ES-I3 (cell line): ENCODE data around the gene PHF5A.

Experiments used
- H3K36me3 ChIP-seq: 2 replicates; pipeline ENCODE4 v1.6.1; 2013; ENCODE audit warnings: mild to moderate bottlenecking, low read length, control low read depth, moderate library complexity; ENCODE audit not compliant: insufficient read depth
- H3K4me1 ChIP-seq: 2 replicates; pipeline ENCODE4 v1.6.1; 2013; ENCODE audit warnings: mild to moderate bottlenecking, control low read depth, low read length; ENCODE audit not compliant: insufficient read depth
- H3K9ac ChIP-seq: 2 replicates; pipeline ENCODE4 v1.6.1; 2013; ENCODE audit warnings: low read depth, mild to moderate bottlenecking, low read length, moderate library complexity
- H3K9me3 ChIP-seq: 2 replicates; pipeline ENCODE4 v1.6.1; 2013; ENCODE audit warnings: mild to moderate bottlenecking, low read length, moderate library complexity; ENCODE audit not compliant: control insufficient read depth, insufficient read depth

The PHF5A gene

GRCh38 chr22:41429232-41429950 lies 39.1 kb downstream of the PHF5A start:
- no peaks in the 10 kb centered on the region for H3K9me3 ChIP-seq
- H3K4me1 ChIP-seq: peaks cover 5% of the 10 kb centered on the region; the same call in 1 of the 2 replicates
- no peaks in the 10 kb centered on the region for H3K36me3 ChIP-seq
- no peak overlapping the region for H3K9ac ChIP-seq

- H3K9ac ChIP-seq: no peak overlapping the region
- H3K9me3 ChIP-seq: no peaks in the 10 kb centered on the region
- peaks cover 5% of the 10 kb centered on the region; the same call in 1 of the 2 replicates for H3K4me1 ChIP-seq
- no peaks in the 10 kb centered on the region for H3K36me3 ChIP-seq
These were observed 42.7 kb downstream of the PHF5A start for GRCh38 chr22:41425660-41426365.

GRCh38 chr22:41418717-41419116 lies 49.8 kb downstream of the PHF5A start:
- Histone ChIP-seq H3K4me1 (no peaks in the 10 kb centered on the region), H3K36me3 (no peaks in the 10 kb centered on the region), H3K9me3 (no peaks in the 10 kb centered on the region), H3K9ac (no peak overlapping the region)

- H3K9me3 ChIP-seq: no peaks in the 10 kb centered on the region
- H3K4me1 ChIP-seq: no peaks in the 10 kb centered on the region
- H3K36me3 ChIP-seq: no peaks in the 10 kb centered on the region
- H3K9ac ChIP-seq: no peak overlapping the region
These were observed 50.7 kb downstream of the PHF5A start for GRCh38 chr22:41417622-41418390.

- Histone ChIP-seq H3K9ac (no peak overlapping the region), H3K4me1 (no peaks in the 10 kb centered on the region; the same call in 1 of the 2 replicates), H3K9me3 (no peaks in the 10 kb centered on the region), H3K36me3 (no peaks in the 10 kb centered on the region)
These were observed 52.9 kb downstream of the PHF5A start for GRCh38 chr22:41415554-41415953.

GRCh38 chr22:41411021-41411851 lies 57.3 kb downstream of the PHF5A start:
- H3K9ac ChIP-seq: no peak overlapping the region
- H3K36me3 ChIP-seq: no peaks in the 10 kb centered on the region
- H3K9me3 ChIP-seq: no peaks in the 10 kb centered on the region
- no peaks in the 10 kb centered on the region; the same call in 1 of the 2 replicates for H3K4me1 ChIP-seq

- Histone ChIP-seq H3K9me3 (no peaks in the 10 kb centered on the region), H3K36me3 (no peaks in the 10 kb centered on the region), H3K9ac (no peak overlapping the region), H3K4me1 (no peaks in the 10 kb centered on the region; the same call in 1 of the 2 replicates)
These were observed 58.2 kb downstream of the PHF5A start for GRCh38 chr22:41410311-41410751.
